GM10266 (cell line): ENCODE data around the gene EIF1AD.
A peak's percentile ranks its signal among the peaks of the same experiment; 100 is the strongest.

Source experiments
- DNase-seq: peaks from one replicate; pipeline ENCODE4 v3.0.0; 2012; ENCODE audit errors: extremely low spot score
- TF ChIP-seq, protein P1 (sequence below): IDR thresholded peaks from 2 replicates; pipeline ENCODE4 v1.5.1; 2012; ENCODE audit warnings: mild to moderate bottlenecking, low read depth; ENCODE audit not compliant: control insufficient read depth, insufficient read depth; ENCODE audit errors: missing control alignments

The EIF1AD gene

DNA sequence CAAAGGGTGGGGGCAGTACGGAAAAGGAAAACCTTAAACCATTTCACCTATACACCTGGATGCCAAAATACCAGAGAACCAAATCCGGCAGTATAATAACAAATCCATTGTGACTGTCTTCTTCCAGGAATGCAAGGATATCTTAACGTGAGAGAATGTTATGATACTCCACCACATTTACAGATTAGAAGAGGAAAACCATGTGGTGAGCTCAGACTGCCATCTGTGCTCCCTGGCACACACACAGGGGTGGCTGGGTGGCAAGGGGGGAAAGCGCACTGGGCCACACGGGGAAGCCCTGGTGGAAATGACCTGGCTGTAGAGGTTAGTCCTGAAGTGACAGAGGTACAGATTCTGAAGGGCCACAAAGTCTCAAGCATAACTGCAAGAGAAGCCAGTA lies 9.9 kb downstream of the EIF1AD start:
- no peak for DNase-seq
- TF ChIP-seq, protein P1, sequence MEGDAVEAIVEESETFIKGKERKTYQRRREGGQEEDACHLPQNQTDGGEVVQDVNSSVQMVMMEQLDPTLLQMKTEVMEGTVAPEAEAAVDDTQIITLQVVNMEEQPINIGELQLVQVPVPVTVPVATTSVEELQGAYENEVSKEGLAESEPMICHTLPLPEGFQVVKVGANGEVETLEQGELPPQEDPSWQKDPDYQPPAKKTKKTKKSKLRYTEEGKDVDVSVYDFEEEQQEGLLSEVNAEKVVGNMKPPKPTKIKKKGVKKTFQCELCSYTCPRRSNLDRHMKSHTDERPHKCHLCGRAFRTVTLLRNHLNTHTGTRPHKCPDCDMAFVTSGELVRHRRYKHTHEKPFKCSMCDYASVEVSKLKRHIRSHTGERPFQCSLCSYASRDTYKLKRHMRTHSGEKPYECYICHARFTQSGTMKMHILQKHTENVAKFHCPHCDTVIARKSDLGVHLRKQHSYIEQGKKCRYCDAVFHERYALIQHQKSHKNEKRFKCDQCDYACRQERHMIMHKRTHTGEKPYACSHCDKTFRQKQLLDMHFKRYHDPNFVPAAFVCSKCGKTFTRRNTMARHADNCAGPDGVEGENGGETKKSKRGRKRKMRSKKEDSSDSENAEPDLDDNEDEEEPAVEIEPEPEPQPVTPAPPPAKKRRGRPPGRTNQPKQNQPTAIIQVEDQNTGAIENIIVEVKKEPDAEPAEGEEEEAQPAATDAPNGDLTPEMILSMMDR = no peak

GRCh38 chr11:65988791-65989592 lies 13.0 kb downstream of the EIF1AD start:
- TF ChIP-seq, protein P1 = peak; percentile 99
- peak; percentile 90 for DNase-seq

DNA sequence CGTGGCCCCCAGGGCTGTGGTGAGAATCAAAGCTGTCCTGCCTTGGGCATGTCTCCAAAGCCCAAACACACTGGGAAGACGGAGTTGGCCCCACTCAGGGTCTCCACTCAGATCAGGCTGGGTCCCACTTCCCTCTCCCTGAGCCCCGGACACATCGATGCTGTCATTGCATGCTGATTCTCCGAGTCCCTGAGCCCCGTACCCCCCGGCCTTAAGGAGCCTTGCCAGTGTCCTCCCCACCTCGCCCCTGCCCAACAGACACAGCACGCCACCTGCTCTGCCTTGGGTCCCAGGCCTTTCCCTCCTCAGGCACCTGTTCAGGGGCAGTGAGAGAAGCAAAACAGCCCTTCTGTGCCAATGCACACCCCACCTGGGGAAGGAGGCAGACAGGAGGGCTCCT lies 14.6 kb downstream of the EIF1AD start:
- DNase-seq = no peak
- TF ChIP-seq, protein P1 = no peak

- DNase-seq = no peak
- TF ChIP-seq, protein P1 = no peak
These were observed 18.4 kb downstream of the EIF1AD start for GRCh38 chr11:65983589-65983987.

DNA sequence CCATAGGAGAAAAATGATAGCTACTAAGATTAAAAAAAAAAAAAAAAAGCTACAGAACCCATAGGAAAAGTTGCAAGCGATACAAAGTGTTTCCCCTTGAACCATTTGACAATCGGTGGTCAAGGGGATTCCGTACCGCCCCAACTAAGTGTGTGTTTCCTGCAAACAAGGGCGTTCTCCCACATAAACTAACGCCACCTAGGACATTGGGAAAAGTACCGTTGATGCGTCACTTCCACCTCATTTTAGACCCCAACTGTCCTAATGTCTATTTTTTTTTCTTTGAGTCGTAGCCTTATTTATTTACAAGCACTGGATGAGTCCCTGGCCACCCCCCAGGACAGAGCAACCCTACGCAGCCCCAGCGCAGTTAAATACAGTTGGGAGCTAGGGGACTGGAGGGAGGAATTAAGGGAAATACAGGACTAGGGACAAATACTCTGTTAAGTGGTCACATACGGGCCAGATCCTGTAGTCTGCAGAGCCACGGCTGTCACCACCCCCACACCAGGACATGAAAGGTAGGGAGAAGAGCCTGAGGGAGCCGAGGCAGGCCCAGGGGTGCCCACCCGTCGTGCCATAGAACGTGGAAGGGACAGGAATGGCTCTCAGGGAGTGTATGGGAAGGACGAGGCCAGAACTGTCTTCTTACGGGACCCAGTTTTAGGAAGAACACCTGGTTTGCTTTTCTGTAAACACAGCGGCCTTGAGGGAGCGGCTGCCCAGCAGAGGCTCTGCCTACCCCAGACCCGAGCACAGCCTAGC lies 19.0 kb downstream of the EIF1AD start:
- DNase-seq = no peak

DNA sequence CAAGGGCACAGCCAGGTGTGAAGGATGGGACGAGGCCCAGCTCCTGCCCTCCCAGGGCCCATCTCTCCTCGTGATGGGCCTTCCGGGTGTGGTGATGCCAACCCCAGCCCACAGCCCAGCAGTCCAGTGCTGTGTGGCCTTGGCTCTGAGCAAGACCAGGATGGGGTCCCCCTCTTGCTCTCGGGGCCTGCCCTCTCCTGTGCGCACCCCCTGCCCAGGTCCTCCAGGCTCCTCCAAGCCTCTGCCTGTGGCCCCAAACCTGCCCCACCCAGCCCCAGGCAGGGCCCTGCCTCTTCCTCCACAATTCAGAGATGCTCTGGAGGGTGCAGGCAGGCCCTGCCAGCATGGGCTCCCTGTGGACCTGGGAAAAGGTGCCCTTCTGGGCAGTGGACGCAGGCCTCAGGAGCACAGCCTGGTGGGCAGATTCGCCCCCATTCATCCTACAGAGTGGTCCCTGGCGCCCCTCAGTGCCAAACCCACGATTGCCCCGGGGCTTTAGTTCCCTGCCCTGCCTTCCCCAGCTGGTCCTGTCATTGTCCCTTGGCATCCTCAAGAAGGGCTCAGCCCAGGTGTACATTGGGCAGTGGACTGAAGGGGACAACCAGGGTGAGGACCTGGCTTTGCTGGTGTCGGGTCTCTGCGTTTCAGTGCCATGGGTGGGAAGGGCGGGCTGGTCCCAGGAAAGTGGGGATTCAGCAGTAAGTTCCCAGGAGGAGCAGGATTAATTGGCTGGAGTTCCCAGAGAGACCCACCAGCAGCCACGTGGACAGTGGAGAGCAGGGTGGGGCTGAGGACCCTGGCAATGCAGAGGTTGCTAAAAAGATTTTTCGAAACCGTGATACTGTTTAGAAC lies 19.8 kb downstream of the EIF1AD start:
- TF ChIP-seq, protein P1 = no peak

More for the DNA sequence above, 19.0 kb downstream of the EIF1AD start:
- TF ChIP-seq, protein P1 = no peak

More for the DNA sequence above, 19.8 kb downstream of the EIF1AD start:
- DNase-seq = no peak
